ENCODE measurements around the gene ZNF358.

Gene ZNF358

DNA sequence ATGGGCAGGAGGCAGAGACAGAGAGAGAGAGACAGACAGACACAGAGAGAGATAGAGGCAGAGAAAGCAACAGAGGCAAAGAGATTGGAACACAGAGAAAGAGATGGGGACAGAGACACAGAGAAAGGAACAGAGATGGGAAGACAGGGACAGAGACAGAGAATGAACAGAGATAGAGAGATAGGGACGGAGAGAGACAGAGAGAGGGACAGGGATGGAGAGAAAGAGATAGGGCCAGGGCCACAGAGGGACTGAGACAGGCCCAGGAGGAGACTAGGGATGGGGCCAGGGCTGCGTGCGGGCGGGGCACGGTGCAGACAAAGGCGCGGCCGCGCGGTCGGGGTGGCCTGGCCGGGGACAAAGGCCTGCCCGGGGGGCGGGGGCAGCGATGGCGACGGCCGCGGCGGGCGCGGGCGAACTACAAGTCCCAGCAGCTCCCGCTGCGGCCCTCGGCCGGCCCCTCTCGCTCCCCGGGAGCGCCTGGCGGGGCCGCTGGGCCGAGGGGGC is at the start of gene ZNF358:
Gene ZNF358, plus strand, starts transcription at position 459 of the 507 bp plus-strand sequence. CDS start 3,140 bp downstream, outside the sequence.
- H2AFZ ChIP-seq (ENCODE audit: low read depth, low read length): peak within 1 kb of the TSS; percentile 50
- no peaks in the 10 kb centered on the region for H3K9me3 ChIP-seq (ENCODE audit: low read length)
- H3K4me1 ChIP-seq (ENCODE audit: insufficient read depth, low read length): peaks cover 14% of the 10 kb centered on the region
- H3K36me3 ChIP-seq (ENCODE audit: insufficient read depth, low read length): peaks cover 15% of the 10 kb centered on the region
- H3K4me3 ChIP-seq (ENCODE audit: low read length): peak within 1 kb of the TSS; percentile 91
- no peaks in the 10 kb centered on the region for H3K27me3 ChIP-seq (ENCODE audit: insufficient read depth, low read length)

DNA sequence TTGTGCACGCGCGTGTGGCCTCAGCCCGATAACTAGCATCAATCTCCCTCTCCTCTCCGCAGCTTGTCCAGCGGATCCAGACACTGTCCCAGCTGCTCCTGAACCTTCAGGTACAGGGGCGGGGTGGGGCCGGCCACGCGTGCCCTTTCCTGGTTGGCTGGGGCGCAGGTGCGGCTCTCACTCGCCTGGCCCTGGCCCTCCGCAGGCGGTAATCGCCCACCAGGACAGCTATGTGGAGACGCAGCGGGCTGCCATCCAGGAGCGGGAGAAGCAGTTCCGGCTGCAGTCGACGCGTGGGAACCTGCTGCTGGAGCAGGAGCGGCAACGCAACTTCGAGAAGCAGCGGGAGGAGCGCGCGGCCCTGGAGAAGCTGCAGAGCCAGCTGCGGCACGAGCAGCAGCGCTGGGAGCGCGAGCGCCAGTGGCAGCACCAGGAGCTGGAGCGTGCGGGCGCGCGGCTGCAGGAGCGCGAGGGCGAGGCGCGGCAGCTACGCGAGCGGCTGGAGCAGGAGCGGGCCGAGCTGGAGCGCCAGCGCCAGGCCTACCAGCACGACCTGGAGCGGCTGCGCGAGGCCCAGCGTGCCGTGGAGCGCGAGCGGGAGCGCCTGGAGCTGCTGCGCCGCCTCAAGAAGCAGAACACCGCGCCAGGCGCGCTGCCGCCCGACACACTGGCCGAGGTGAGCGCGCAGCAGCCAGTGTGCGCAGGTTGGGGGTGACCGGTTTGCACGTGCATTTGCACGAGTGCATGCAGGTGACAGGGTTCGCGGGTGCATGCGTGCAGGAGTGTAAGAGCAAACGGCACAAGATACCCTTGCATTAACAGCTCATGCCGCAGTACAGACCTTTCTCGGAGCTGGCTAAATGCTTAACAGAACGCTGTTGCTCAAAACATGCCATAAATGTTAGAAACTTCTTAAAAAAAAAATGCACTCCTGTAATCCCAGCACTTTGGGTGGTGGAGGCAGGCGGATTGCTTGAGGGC is 48.6 kb upstream of the ZNF358 start:
- H2AFZ ChIP-seq (ENCODE audit: low read depth, low read length): no peak overlapping the region
- H3K27me3 ChIP-seq (ENCODE audit: insufficient read depth, low read length): no peaks in the 10 kb centered on the region
- peaks cover 64% of the 10 kb centered on the region for H3K36me3 ChIP-seq (ENCODE audit: insufficient read depth, low read length)
- no peaks in the 10 kb centered on the region for H3K9me3 ChIP-seq (ENCODE audit: low read length)
- no peak overlapping the region for H3K4me3 ChIP-seq (ENCODE audit: low read length)
- H3K4me1 ChIP-seq (ENCODE audit: insufficient read depth, low read length): no peaks in the 10 kb centered on the region

DNA sequence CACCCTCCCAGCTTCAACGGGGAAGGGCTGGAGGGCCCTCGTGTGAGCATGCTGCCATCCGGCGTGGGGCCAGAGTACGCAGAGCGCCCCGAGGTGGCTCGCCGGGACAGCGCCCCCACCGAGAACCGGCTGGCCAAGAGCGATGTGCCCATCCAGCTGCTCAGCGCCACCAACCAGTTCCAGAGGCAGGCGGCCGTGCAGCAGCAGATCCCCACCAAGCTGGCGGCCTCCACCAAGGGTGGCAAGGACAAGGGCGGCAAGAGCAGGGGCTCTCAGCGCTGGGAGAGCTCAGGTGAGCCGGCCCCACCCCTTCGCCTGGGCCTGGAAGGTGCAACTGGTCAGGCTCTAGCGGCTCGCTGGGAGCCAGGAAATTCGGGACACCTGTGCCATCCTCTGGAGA is 47.1 kb upstream of the ZNF358 start:
- H3K9me3 ChIP-seq (ENCODE audit: low read length): no peaks in the 10 kb centered on the region
- no peaks in the 10 kb centered on the region for H3K4me1 ChIP-seq (ENCODE audit: insufficient read depth, low read length)
- no peak overlapping the region for H3K4me3 ChIP-seq (ENCODE audit: low read length)
- H2AFZ ChIP-seq (ENCODE audit: low read depth, low read length): no peak overlapping the region
- H3K27me3 ChIP-seq (ENCODE audit: insufficient read depth, low read length): no peaks in the 10 kb centered on the region
- peaks cover 60% of the 10 kb centered on the region for H3K36me3 ChIP-seq (ENCODE audit: insufficient read depth, low read length)

DNA sequence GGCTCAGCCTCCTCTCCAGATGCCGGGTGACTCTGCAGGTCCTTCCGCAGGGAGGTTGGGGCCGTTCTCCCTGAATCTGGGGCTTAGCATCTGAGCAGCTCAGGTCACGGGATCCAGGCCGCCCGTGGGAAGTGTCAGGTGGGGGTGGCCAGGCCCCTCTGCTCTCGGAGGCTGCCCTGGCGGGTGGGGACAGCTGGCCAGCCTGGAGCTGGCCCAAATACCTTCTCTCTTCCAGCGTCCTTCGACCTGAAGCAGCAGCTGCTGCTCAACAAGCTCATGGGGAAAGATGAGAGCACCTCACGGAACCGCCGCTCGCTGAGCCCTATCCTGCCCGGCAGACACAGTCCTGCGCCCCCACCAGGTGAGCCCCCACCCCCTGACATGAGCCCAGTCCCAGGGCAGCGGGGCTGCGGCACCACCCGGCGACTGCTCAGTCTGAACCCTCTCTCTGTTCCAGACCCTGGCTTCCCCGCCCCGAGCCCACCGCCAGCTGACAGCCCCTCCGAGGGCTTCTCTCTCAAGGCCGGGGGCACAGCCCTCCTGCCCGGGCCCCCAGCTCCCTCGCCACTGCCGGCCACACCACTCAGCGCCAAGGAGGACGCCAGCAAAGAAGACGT is 46.1 kb upstream of the ZNF358 start:
- H3K36me3 ChIP-seq (ENCODE audit: insufficient read depth, low read length): peaks cover 54% of the 10 kb centered on the region
- no peaks in the 10 kb centered on the region for H3K4me1 ChIP-seq (ENCODE audit: insufficient read depth, low read length)
- no peaks in the 10 kb centered on the region for H3K9me3 ChIP-seq (ENCODE audit: low read length)
- H3K27me3 ChIP-seq (ENCODE audit: insufficient read depth, low read length): no peaks in the 10 kb centered on the region
- H2AFZ ChIP-seq (ENCODE audit: low read depth, low read length): no peak overlapping the region
- H3K4me3 ChIP-seq (ENCODE audit: low read length): no peak overlapping the region

DNA sequence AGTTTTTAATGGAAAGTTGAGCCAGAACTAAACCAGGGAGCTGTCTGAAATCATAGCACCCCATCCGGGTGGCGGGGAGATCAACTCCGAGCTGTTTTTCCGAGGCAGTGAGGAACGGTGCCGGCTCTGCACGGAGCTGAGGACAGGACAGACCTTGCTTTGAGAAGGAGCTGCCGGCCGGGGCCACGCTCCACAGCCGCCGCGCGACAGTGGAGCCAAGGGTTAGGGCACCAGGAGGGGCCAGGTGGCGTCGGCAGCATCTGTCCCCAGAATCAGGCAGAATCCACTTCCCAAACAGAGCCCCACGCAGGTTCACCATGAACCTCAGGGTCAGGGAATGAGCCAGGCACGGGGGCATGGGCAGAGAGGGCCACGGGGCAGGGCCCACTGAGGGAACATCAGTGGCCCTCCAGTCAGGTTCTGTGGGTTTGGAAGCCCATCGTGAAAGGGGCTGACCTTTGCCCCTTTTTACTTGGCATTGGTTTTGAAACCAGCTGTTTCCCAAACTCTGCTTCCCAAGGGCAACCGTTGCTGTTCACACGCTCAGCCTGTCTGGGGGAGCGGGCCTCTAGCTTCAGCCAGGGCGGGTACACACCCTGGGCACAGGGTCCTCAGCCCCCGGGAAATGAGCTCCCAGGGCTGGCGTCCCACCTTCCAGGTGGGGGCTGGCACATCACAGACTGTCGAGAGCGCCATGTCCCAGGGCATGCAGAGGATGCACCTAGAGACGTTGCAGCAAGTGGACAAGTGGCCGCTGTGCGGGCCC is 45.2 kb upstream of the ZNF358 start:
- no peak overlapping the region for H2AFZ ChIP-seq (ENCODE audit: low read depth, low read length)
- no peaks in the 10 kb centered on the region for H3K27me3 ChIP-seq (ENCODE audit: insufficient read depth, low read length)
- no peak overlapping the region for H3K4me3 ChIP-seq (ENCODE audit: low read length)
- no peaks in the 10 kb centered on the region for H3K4me1 ChIP-seq (ENCODE audit: insufficient read depth, low read length)
- H3K36me3 ChIP-seq (ENCODE audit: insufficient read depth, low read length): peaks cover 47% of the 10 kb centered on the region
- H3K9me3 ChIP-seq (ENCODE audit: low read length): no peaks in the 10 kb centered on the region

DNA sequence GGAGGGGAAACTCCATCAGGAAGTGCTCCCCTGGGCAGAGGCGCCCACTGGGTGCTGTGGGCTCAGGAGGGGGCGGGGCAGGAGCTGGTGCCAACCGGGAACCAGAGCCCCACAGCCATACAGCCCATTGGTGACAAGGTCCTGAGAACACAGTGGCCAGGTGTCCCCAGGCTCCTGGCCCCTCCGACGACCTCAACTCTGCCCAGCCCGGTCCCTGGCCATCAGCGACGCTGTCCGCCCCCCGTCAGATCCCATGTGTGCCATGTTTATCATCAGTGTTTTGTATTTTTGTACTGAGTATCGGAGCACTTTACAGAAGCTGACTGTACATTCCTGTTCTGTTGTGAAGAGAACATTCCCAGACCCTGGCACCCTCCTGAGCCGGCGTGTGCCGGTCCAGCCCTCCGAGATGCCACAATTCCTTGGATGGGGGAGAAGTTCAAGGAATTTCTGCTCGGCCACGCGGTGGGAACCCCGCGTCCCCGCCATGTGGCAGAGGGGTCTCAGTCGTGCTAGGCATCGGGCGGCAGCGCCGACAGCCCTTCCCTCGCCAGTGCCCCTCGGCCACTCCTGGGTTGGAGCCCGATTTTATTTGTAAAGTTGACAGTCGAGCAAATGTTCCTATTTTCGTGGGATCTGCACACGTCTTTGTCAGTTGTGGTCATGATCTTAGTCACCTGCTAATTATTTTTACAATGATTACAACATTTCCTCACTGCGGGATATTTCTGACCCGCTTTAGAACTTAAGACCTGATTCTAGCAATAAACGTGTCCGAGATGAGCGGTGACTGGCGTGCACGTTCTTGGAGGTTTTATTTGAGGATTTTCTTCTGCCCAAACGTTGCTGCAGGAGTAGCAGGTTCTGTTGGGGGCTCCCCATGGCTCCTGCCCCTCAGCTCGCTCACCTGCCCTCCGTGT is 43.9 kb upstream of the ZNF358 start:
- Histone ChIP-seq H3K9me3 (ENCODE audit: low read length) (no peaks in the 10 kb centered on the region), H3K27me3 (ENCODE audit: insufficient read depth, low read length) (no peaks in the 10 kb centered on the region), H3K4me1 (ENCODE audit: insufficient read depth, low read length) (no peaks in the 10 kb centered on the region), H2AFZ (ENCODE audit: low read depth, low read length) (no peak overlapping the region), H3K36me3 (ENCODE audit: insufficient read depth, low read length) (peaks cover 45% of the 10 kb centered on the region), H3K4me3 (ENCODE audit: low read length) (no peak overlapping the region)

DNA sequence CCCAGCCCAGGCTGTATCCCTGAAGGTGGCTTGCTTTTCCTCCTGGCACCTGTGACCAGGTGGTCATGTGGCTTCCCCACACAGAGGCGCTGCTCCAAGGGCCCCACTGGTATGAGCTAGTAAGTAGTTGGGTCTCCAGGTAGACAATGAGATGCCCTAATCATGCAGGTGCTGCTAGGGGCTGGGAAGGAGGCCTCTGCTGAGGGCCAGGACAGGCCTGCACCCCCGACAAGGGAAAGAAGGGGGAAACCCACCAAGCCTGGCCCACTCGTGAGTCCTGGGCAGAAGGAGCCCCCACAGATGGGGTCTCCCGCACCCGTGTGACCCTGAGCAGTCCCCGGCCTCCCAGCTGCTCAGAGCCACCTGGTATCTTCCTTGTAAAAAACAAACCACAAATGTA is 40.2 kb upstream of the ZNF358 start:
- H3K9me3 ChIP-seq (ENCODE audit: low read length): no peaks in the 10 kb centered on the region
- H3K36me3 ChIP-seq (ENCODE audit: insufficient read depth, low read length): peaks cover 18% of the 10 kb centered on the region
- H3K4me3 ChIP-seq (ENCODE audit: low read length): no peak overlapping the region
- no peaks in the 10 kb centered on the region for H3K27me3 ChIP-seq (ENCODE audit: insufficient read depth, low read length)
- no peak overlapping the region for H2AFZ ChIP-seq (ENCODE audit: low read depth, low read length)
- H3K4me1 ChIP-seq (ENCODE audit: insufficient read depth, low read length): peaks cover 6% of the 10 kb centered on the region

DNA sequence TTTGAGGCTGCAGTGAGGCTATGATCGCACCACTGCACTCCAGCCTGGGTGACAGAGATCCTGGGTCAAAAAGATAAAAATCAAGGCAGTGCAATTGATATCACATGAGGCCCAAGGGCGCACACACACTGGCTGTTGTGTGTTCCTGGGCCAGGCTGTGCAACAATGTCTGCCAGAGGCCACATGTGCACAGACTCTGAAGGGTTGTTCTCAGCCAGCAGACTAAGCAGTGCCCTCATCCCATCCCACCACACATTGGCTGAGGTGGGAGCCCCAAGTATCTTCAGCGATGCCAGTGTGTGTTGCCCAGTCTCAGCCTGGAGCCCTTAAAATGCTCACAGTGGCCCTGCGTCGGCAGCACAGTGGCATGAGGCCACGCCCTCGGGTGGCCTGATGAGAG is 39.7 kb upstream of the ZNF358 start:
- Histone ChIP-seq H3K36me3 (ENCODE audit: insufficient read depth, low read length) (peaks cover 12% of the 10 kb centered on the region), H2AFZ (ENCODE audit: low read depth, low read length) (no peak overlapping the region), H3K4me1 (ENCODE audit: insufficient read depth, low read length) (peaks cover 6% of the 10 kb centered on the region), H3K4me3 (ENCODE audit: low read length) (no peak overlapping the region), H3K9me3 (ENCODE audit: low read length) (no peaks in the 10 kb centered on the region), H3K27me3 (ENCODE audit: insufficient read depth, low read length) (no peaks in the 10 kb centered on the region)

DNA sequence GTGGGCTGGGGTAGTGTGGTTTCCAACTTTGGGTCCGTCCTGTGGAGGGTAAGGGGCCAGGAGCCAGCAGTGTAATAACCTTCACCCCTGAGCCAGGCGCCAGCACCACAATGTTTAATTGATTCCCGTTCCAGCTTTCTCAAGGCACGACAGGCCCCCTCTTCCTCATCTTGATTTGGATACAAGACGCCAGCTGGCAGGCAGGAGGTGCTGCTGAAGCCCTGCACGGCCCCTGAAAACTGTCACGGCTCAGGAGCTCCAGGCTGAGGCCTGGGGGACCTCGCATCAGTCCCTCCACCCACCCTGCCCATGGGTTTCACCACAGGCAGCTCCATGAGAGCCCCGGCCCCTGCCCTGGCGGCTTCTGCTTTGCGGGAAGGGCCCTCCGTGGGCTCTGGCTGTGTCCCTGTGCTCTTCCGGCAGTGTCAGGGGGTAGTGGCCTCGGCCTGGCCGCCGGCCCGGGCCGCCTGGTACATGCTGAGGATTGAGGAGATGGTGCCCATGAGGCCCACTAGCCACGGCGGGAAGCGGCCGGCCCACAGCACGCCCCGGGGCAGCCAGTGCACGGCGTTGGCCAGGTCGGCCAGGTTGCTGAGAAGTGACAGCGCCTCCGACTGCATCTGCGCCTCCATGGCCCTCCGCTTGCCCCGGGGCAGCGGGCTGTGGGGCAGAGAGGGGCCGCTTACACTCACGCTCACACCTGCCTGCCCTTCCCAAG is 39.0 kb upstream of the ZNF358 start:
- no peak overlapping the region for H3K4me3 ChIP-seq (ENCODE audit: low read length)
- H3K36me3 ChIP-seq (ENCODE audit: insufficient read depth, low read length): peaks cover 7% of the 10 kb centered on the region
- peaks cover 6% of the 10 kb centered on the region for H3K4me1 ChIP-seq (ENCODE audit: insufficient read depth, low read length)
- peaks cover 3% of the 10 kb centered on the region for H3K9me3 ChIP-seq (ENCODE audit: low read length)
- H2AFZ ChIP-seq (ENCODE audit: low read depth, low read length): no peak overlapping the region
- no peaks in the 10 kb centered on the region for H3K27me3 ChIP-seq (ENCODE audit: insufficient read depth, low read length)

DNA sequence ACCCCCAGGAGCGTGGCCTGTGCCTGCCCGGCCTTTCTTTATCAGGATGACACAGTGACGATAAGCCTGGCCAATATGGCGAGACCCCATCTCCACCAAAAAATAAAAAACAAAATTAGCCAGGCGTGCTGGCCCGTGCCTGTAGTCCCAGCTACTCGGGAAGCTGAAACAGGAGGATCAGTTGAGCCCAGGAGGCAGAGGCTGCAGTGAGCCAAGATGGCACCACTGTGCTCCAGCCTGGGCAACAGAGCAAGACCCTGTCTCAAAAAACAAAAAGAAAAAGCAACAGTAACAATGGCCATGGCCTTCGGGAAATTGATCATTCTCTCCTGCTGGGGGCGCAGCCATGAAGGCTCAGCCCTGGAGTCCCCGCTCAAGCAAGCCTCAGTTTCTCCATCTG is 38.1 kb upstream of the ZNF358 start:
- H3K9me3 ChIP-seq (ENCODE audit: low read length): peaks cover 3% of the 10 kb centered on the region
- peaks cover 3% of the 10 kb centered on the region for H3K36me3 ChIP-seq (ENCODE audit: insufficient read depth, low read length)
- no peaks in the 10 kb centered on the region for H3K27me3 ChIP-seq (ENCODE audit: insufficient read depth, low read length)
- no peak overlapping the region for H2AFZ ChIP-seq (ENCODE audit: low read depth, low read length)
- no peak overlapping the region for H3K4me3 ChIP-seq (ENCODE audit: low read length)
- peaks cover 6% of the 10 kb centered on the region for H3K4me1 ChIP-seq (ENCODE audit: insufficient read depth, low read length)

DNA sequence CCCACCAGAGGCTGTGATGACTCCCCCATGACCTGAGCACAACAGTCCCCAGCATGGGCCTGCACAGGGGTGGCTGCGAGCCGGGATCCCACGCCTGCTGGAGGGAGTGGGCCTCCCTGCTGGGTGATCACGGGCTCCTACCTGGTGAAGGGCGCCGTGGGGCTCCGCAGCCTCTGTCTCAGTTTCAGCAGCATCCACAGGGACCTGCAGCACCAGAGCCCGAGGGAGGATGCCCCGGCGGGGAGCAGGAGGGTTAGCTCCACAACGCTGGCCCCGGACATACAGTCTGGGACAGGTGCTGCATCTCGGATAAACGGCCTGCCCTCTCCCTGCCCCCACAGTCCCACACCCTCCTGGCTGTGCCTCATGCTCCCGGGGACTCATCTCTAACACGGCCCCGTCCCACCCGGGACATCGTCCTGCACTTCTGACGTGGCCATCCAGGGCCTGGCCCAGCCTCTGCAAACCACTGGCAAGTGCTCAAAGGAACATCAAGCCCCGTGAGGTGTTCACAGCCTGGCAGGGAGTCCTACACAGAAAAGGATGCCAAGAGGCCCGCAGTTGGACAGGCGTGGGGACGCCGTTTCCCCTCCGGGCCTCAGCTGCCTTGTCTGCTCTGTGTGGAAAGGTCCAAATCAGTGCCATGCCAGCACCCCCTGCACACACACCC is 37.6 kb upstream of the ZNF358 start:
- peaks cover 3% of the 10 kb centered on the region for H3K9me3 ChIP-seq (ENCODE audit: low read length)
- H3K36me3 ChIP-seq (ENCODE audit: insufficient read depth, low read length): no peaks in the 10 kb centered on the region
- peaks cover 6% of the 10 kb centered on the region for H3K4me1 ChIP-seq (ENCODE audit: insufficient read depth, low read length)
- no peak overlapping the region for H3K4me3 ChIP-seq (ENCODE audit: low read length)
- H3K27me3 ChIP-seq (ENCODE audit: insufficient read depth, low read length): no peaks in the 10 kb centered on the region
- H2AFZ ChIP-seq (ENCODE audit: low read depth, low read length): no peak overlapping the region

Data from neuron (in vitro differentiated cells).